Kidney (tissue), 14 donors: ENCODE measurements around the gene G6PD. TPM values are rescaled to one million over a fixed set of nuclear protein-coding genes. Genes with fewer than 3 reads are reported as not detected.

Experiments
- DNase-seq, 5 donors: peaks; one replicate each; pipeline ENCODE4 v3.0.0-alpha.2; 2013 to 2020
- FAIRE-seq: peaks from 2 replicates; lab custom pipeline; 2012; peaks lifted over from hg19 to GRCh38; lab: Jason Lieb, UNC
- H3K27ac ChIP-seq, 2 donors: one replicate each; pipeline ENCODE4 v1.7.0; 2013; ENCODE audit warnings: low read depth in 2 of 2, low read length in 2 of 2, inconsistent platforms in 1 of 2
- H3K27me3 ChIP-seq: one replicate; pipeline ENCODE4 v1.7.1; 2013; ENCODE audit warnings: low read length, inconsistent platforms; ENCODE audit not compliant: control insufficient read depth, insufficient read depth
- H3K36me3 ChIP-seq, 3 donors: one replicate each; pipeline versions ENCODE4 v1.7.0 to v1.7.1; 2013; ENCODE audit warnings: low read length in 3 of 3, control low read depth in 1 of 3, inconsistent platforms in 1 of 3; ENCODE audit not compliant: insufficient read depth in 3 of 3, control insufficient read depth in 2 of 3
- H3K4me1 ChIP-seq, 3 donors: one replicate each; pipeline versions ENCODE4 v1.7.0 to v1.7.1; 2013; ENCODE audit warnings: low read length in 3 of 3, inconsistent platforms in 1 of 3, low read depth in 1 of 3; ENCODE audit not compliant: control insufficient read depth in 2 of 3, insufficient read depth in 2 of 3
- H3K4me3 ChIP-seq, 3 donors: one replicate each; pipeline versions ENCODE4 v1.7.0 to v1.8.1; 2013; ENCODE audit warnings: low read length in 3 of 3, control low read depth in 1 of 3, inconsistent platforms in 1 of 3
- H3K9ac ChIP-seq, 3 donors: one replicate each; pipeline versions ENCODE4 v1.7.0 to v1.7.1; 2013; ENCODE audit warnings: low read length in 3 of 3, control low read depth in 1 of 3, inconsistent platforms in 1 of 3
- H3K9me3 ChIP-seq, 3 donors: one replicate each; pipeline versions ENCODE4 v1.7.0 to v1.7.1; 2013; ENCODE audit warnings: low read length in 3 of 3, control low read depth in 1 of 3, inconsistent platforms in 1 of 3; ENCODE audit not compliant: control insufficient read depth in 2 of 3, insufficient read depth in 1 of 3
- CTCF ChIP-seq: IDR thresholded peaks from 3 replicates; pipeline ENCODE4 v1.5.1; 2012; ENCODE audit warnings: mild to moderate bottlenecking, moderate library complexity, borderline replicate concordance; ENCODE audit not compliant: insufficient read depth; ENCODE audit errors: extremely low read depth
- intact Hi-C: fragments of 100-400 bp; cut with DNase I; formaldehyde crosslinking; loops from one replicate; pipeline ENCODE4 v1.11.1; 2022
- polyA plus RNA-seq: library from polyadenylated mRNA; stranded (reverse); fragments of 350-450 nt; fragmentation: Illumina TruSeq; extraction: RNeasy Lipid Tissue Mini Kit (QIAGEN cat#74804); gene quantifications from one replicate; pipeline ENCODE4 v1.2.3, GENCODE V29; 2014; ENCODE audit warnings: low read depth, low replicate concordance; ENCODE audit not compliant: insufficient read depth
- total RNA-seq: library from RNA; stranded (reverse); fragmentation: NEBNext Ultra II Directional; extraction: Animal tissue kit (Norgen Biotek cat#: 25700); gene quantifications from one replicate; pipeline ENCODE4 v1.2.1, GENCODE V29; 2021
- donor health status: control.
- donor health status: control.
- donor health status: control.
- donor health status: control.
- donor health status: control.
- donor health status: DM: yes; HTN: yes; CAD: no.
- donor health status: Normal renal cell carcinoma (clear cell type).

Gene G6PD
- total and polyA plus RNA-seq, 2 donors from 2014 or later, result 34.7 to 54.1 TPM

GRCh38 chrX:154531626-154532025, 15.0 kb downstream of the G6PD start:
- TF ChIP-seq CTCF, result no peak
- Histone ChIP-seq H3K27ac (no peak overlapping the region), H3K9ac (no peak overlapping the region), H3K4me3 (no peak overlapping the region), H3K27me3 (no peaks in the 10 kb centered on the region), H3K4me1 (peaks cover 0 to 9% (median 2%) of the 10 kb centered on the region in 3 donors), H3K36me3 (no peaks in the 10 kb centered on the region), H3K9me3 (no peaks in the 10 kb centered on the region)
- FAIRE-seq (no peak), DNase-seq (peak in 1 of 5 donors; percentile 26)
- intact Hi-C loops, result no loop called here

GRCh38 chrX:154530286-154530685, 16.4 kb downstream of the G6PD start:
- Histone ChIP-seq H3K27me3 (no peaks in the 10 kb centered on the region), H3K9ac (no peak overlapping the region), H3K9me3 (no peaks in the 10 kb centered on the region), H3K27ac (no peak overlapping the region), H3K4me1 (peaks cover 0 to 9% (median 2%) of the 10 kb centered on the region in 3 donors), H3K4me3 (no peak overlapping the region), H3K36me3 (no peaks in the 10 kb centered on the region)
- intact Hi-C loops, result no loop called here
- no peak for TF ChIP-seq CTCF
- no peak for FAIRE-seq
- DNase-seq, result no peak

GRCh38 chrX:154529206-154529612, 17.4 kb downstream of the G6PD start:
- Histone ChIP-seq H3K27ac (no peak overlapping the region), H3K27me3 (no peaks in the 10 kb centered on the region), H3K36me3 (no peaks in the 10 kb centered on the region), H3K9ac (no peak overlapping the region), H3K9me3 (no peaks in the 10 kb centered on the region), H3K4me1 (peaks cover 0 to 7% (median 2%) of the 10 kb centered on the region in 3 donors), H3K4me3 (no peak overlapping the region)
- intact Hi-C loops, result no loop called here
- FAIRE-seq (no peak), DNase-seq (no peak)
- TF ChIP-seq CTCF, result no peak
